Stimulated activated CD4-positive, alpha-beta T cell treated with anti-CD3 and anti-CD28 coated beads, Interleukin-15, amount 100 ng/mL, for 24 hours (primary cell): Measurements from ENCODE around the gene CALML3.
"Not testable (repeated sequence)": the region's sequence is repeated elsewhere in the genome, so short reads cannot be mapped to it uniquely, and the experiment has no call there.

ENCODE experiments used
- DNase-seq: peaks from one replicate; pipeline ENCODE4 v3.0.0-alpha.2; 2020

CALML3 gene

GRCh38 chr10:5524641-5525560 is at the start of gene CALML3:
Gene CALML3 (plus strand): TSS chr10:5524961. CDS start chr10:5525086, 125 bp downstream.
- DNase-seq = no peak

- not testable (repeated sequence) for DNase-seq
These were observed 49.7 kb upstream of the CALML3 start for GRCh38 chr10:5475088-5475487.

- DNase-seq = not testable (repeated sequence)
These were observed 48.6 kb upstream of the CALML3 start for GRCh38 chr10:5475974-5476807.

- no peak for DNase-seq
These were observed 47.7 kb upstream of the CALML3 start for GRCh38 chr10:5476918-5477525.

GRCh38 chr10:5477948-5478693 is 46.6 kb upstream of the CALML3 start:
- no peak for DNase-seq

- no peak for DNase-seq
These were observed 46.0 kb upstream of the CALML3 start for GRCh38 chr10:5478694-5479305.

- DNase-seq = peak; percentile 21
These were observed 45.1 kb upstream of the CALML3 start for GRCh38 chr10:5479481-5480161.

- no peak for DNase-seq
These were observed 44.4 kb upstream of the CALML3 start for GRCh38 chr10:5480162-5480941.

GRCh38 chr10:5481121-5481520 is 43.6 kb upstream of the CALML3 start:
- DNase-seq = no peak

GRCh38 chr10:5482016-5482415 is 42.7 kb upstream of the CALML3 start:
- no peak for DNase-seq

GRCh38 chr10:5484205-5484604 is 40.6 kb upstream of the CALML3 start:
- DNase-seq = no peak

- no peak for DNase-seq
These were observed 39.5 kb upstream of the CALML3 start for GRCh38 chr10:5485290-5485689.

- DNase-seq = no peak
These were observed 38.6 kb upstream of the CALML3 start for GRCh38 chr10:5485948-5486852.

GRCh38 chr10:5486853-5487235 is 37.9 kb upstream of the CALML3 start:
- no peak for DNase-seq

GRCh38 chr10:5488272-5489161 is 36.2 kb upstream of the CALML3 start:
- no peak for DNase-seq

GRCh38 chr10:5490032-5490431 is 34.7 kb upstream of the CALML3 start:
- no peak for DNase-seq

- DNase-seq = no peak
These were observed 33.9 kb upstream of the CALML3 start for GRCh38 chr10:5490698-5491464.

- no peak for DNase-seq
These were observed 33.3 kb upstream of the CALML3 start for GRCh38 chr10:5491477-5491876.
